Activated naive CD4-positive, alpha-beta T cell treated with Interleukin-2 at 50 U/mL for 16 hours (primary cell): ENCODE measurements around the gene SYP.
"Not testable (repeated sequence)": the region's sequence is repeated elsewhere in the genome, so short reads cannot be mapped to it uniquely, and the experiment has no call there.

Source experiments
- DNase-seq: peaks from one replicate; pipeline ENCODE4 v3.0.0-alpha.2; 2020

Gene SYP

GRCh38 chrX:49165901-49166881 is 33.8 kb downstream of the SYP start:
- DNase-seq = peak; percentile 76

- DNase-seq = no peak
These were observed 35.2 kb downstream of the SYP start for GRCh38 chrX:49164589-49165360.

- DNase-seq = peak; percentile 81
These were observed 36.2 kb downstream of the SYP start for GRCh38 chrX:49163555-49164419.

GRCh38 chrX:49162620-49163019 is 37.4 kb downstream of the SYP start, which contains the start of gene MAGIX:
Gene MAGIX (plus strand): TSS chrX:49162758. CDS start chrX:49162890, 132 bp downstream.
- DNase-seq = no peak

GRCh38 chrX:49161632-49162031 is 38.4 kb downstream of the SYP start:
- DNase-seq = no peak

GRCh38 chrX:49160908-49161307 is 39.1 kb downstream of the SYP start:
- DNase-seq = no peak

GRCh38 chrX:49157194-49157593 is 42.8 kb downstream of the SYP start:
- DNase-seq = no peak

- DNase-seq = peak; percentile 85
These were observed 43.8 kb downstream of the SYP start for GRCh38 chrX:49155900-49156837.

- peak; percentile 27 for DNase-seq
These were observed 44.6 kb downstream of the SYP start for GRCh38 chrX:49155243-49155899.

GRCh38 chrX:49153467-49153866 is 46.5 kb downstream of the SYP start:
- DNase-seq = no peak

- not testable (repeated sequence) for DNase-seq
These were observed 50.7 kb downstream of the SYP start for GRCh38 chrX:49149291-49149690.

GRCh38 chrX:49148390-49149100 is 51.4 kb downstream of the SYP start:
- not testable (repeated sequence) for DNase-seq

GRCh38 chrX:49147936-49148335 is 52.1 kb downstream of the SYP start:
- no peak for DNase-seq

GRCh38 chrX:49147282-49147681 is 52.7 kb downstream of the SYP start:
- DNase-seq = no peak

GRCh38 chrX:49143154-49143553 is 56.8 kb downstream of the SYP start:
- not testable (repeated sequence) for DNase-seq

GRCh38 chrX:49142264-49142663 is 57.7 kb downstream of the SYP start:
- DNase-seq = not testable (repeated sequence)

- DNase-seq = no peak
These were observed 60.3 kb downstream of the SYP start for GRCh38 chrX:49139713-49140112.
